ENCODE measurements around the gene GRHL1. TPM values are rescaled to one million over a fixed set of nuclear protein-coding genes. Genes with fewer than 3 reads are reported as not detected.
A peak's percentile ranks its signal among the peaks of the same experiment; 100 is the strongest.

GRHL1 gene
- total and polyA plus RNA-seq, 9 of the 15 experiments (the other 6 are each of a cell fraction or from before 2014, with no cell fraction given), result 1.7 to 6.1 (median 4.7) TPM

DNA sequence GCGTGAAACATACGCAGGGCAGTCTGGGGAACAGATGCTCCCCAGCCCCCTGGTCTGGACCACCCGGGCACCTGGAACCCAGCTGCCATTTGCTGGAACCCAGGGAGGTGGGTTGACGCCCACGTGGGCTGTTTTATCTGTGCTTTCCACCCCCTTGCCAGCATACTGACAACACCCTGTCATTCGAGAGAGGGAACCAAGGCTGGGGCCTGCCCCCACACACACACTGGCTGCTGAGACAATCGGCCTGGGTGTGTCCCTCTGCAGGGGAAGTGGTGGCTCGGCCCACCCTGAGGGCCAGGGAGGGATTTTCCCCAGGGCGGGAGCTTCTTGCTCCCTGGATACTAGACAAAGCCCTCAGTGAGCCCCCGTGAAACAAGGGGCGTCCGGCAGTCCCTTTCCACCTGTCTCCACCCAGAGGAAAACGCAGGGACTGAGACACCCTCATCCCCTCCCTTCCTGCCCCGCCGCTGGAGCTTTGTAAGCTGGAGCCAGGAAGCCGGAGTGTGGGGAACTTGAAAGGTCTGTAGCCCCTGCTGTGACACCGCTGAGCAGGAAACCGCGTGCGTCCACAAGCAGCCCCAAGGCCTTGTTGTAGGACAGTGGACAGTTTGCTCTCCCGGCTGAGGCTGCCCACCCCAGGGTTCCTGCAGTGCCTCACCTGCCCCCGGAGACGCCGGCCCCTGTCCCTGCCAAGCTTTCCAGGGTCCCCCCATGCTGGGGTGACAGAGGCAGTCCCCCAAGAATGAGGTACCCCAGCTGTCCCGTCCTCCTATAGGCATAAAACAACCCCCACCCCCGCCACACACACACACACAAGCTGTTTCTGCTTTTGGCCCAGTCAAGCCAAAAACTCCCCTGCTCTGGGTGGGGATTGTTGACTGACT lies 77.7 kb downstream of the GRHL1 start (continued):
- TF ChIP-seq, protein P1, sequence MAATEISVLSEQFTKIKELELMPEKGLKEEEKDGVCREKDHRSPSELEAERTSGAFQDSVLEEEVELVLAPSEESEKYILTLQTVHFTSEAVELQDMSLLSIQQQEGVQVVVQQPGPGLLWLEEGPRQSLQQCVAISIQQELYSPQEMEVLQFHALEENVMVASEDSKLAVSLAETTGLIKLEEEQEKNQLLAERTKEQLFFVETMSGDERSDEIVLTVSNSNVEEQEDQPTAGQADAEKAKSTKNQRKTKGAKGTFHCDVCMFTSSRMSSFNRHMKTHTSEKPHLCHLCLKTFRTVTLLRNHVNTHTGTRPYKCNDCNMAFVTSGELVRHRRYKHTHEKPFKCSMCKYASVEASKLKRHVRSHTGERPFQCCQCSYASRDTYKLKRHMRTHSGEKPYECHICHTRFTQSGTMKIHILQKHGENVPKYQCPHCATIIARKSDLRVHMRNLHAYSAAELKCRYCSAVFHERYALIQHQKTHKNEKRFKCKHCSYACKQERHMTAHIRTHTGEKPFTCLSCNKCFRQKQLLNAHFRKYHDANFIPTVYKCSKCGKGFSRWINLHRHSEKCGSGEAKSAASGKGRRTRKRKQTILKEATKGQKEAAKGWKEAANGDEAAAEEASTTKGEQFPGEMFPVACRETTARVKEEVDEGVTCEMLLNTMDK (IDR thresholded peaks at IDR 0.05; ENCODE audit: borderline replicate concordance, insufficient read depth, low read depth, low read length, poor library complexity, severe bottlenecking), result no peak
- no peak for TF ChIP-seq XRCC5 (IDR thresholded peaks at IDR 0.05; ENCODE audit: low read depth, low read length)
- no peak for TF ChIP-seq NFE2 (IDR thresholded peaks at IDR 0.05; ENCODE audit: low read depth)
- TF ChIP-seq GABPB2 (CRISPR knock-in tag; conservative IDR thresholded peaks at IDR 0.05), result no peak
- peak; percentile 64; the same call in 1 of the 2 replicates for TF ChIP-seq ETV5 (CRISPR knock-in tag; IDR thresholded peaks at IDR 0.05; ENCODE audit: low read depth)
- TF ChIP-seq ESRRB (CRISPR knock-in tag; IDR thresholded peaks at IDR 0.05; ENCODE audit: borderline replicate concordance), result no peak
- no peak for TF ChIP-seq NCOA2 (IDR thresholded peaks at IDR 0.05; ENCODE audit: partially characterized antibody in 2 of 2)
- TF ChIP-seq, protein P2, sequence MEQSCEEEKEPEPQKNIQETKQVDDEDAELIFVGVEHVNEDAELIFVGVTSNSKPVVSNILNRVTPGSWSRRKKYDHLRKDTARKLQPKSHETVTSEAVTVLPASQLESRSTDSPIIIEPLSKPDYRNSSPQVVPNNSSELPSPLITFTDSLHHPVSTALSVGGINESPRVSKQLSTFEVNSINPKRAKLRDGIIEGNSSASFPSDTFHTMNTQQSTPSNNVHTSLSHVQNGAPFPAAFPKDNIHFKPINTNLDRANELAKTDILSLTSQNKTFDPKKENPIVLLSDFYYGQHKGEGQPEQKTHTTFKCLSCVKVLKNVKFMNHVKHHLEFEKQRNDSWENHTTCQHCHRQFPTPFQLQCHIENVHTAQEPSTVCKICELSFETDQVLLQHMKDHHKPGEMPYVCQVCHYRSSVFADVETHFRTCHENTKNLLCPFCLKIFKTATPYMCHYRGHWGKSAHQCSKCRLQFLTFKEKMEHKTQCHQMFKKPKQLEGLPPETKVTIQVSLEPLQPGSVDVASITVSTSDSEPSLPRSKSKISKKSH (CRISPR knock-in tag; IDR thresholded peaks at IDR 0.05), result no peak
- TF ChIP-seq, protein P3, sequence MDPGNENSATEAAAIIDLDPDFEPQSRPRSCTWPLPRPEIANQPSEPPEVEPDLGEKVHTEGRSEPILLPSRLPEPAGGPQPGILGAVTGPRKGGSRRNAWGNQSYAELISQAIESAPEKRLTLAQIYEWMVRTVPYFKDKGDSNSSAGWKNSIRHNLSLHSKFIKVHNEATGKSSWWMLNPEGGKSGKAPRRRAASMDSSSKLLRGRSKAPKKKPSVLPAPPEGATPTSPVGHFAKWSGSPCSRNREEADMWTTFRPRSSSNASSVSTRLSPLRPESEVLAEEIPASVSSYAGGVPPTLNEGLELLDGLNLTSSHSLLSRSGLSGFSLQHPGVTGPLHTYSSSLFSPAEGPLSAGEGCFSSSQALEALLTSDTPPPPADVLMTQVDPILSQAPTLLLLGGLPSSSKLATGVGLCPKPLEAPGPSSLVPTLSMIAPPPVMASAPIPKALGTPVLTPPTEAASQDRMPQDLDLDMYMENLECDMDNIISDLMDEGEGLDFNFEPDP (CRISPR knock-in tag; IDR thresholded peaks at IDR 0.05), result no peak
- no peak for TF ChIP-seq NBN (IDR thresholded peaks at IDR 0.05; ENCODE audit: low read depth)
- no peak for TF ChIP-seq CBFB (CRISPR knock-in tag; IDR thresholded peaks at IDR 0.05)
- TF ChIP-seq ZNF79 (CRISPR knock-in tag; IDR thresholded peaks at IDR 0.05; ENCODE audit: low read depth), result no peak
- TF ChIP-seq ZNF766 (CRISPR knock-in tag; conservative IDR thresholded peaks at IDR 0.05), result 0 out of 2 replicates have a peak, but pooled peaks have one; percentile 7
- TF ChIP-seq ZC3H11A (IDR thresholded peaks at IDR 0.05; ENCODE audit: low read depth, low read length), result no peak
- no peak for TF ChIP-seq HDAC3 (IDR thresholded peaks at IDR 0.05; ENCODE audit: borderline replicate concordance, partially characterized antibody)
- TF ChIP-seq ZNF239 (CRISPR knock-in tag; IDR thresholded peaks at IDR 0.05), result no peak
- TF ChIP-seq, protein P4, sequence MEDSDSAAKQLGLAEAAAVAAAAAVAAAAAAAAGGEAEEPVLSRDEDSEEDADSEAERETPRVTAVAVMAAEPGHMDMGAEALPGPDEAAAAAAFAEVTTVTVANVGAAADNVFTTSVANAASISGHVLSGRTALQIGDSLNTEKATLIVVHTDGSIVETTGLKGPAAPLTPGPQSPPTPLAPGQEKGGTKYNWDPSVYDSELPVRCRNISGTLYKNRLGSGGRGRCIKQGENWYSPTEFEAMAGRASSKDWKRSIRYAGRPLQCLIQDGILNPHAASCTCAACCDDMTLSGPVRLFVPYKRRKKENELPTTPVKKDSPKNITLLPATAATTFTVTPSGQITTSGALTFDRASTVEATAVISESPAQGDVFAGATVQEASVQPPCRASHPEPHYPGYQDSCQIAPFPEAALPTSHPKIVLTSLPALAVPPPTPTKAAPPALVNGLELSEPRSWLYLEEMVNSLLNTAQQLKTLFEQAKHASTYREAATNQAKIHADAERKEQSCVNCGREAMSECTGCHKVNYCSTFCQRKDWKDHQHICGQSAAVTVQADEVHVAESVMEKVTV (CRISPR knock-in tag; IDR thresholded peaks at IDR 0.05), result no peak
- TF ChIP-seq GATAD2A (IDR thresholded peaks at IDR 0.05), result 0 out of 2 replicates have a peak, but pooled peaks have one; percentile 58
- no peak for TF ChIP-seq ZNF140 (CRISPR knock-in tag; IDR thresholded peaks at IDR 0.05)
- TF ChIP-seq BDP1 (IDR thresholded peaks at IDR 0.05; ENCODE audit: insufficient read depth, insufficient read length), result no peak
- 0 out of 2 replicates have a peak, but pooled peaks have one; percentile 50 for TF ChIP-seq SMARCA4 (IDR thresholded peaks at IDR 0.05)

Data from K562 (cell line).